Skin of body (tissue), 2 donors: ENCODE measurements around the gene HAUS1. TPM values are rescaled to one million over a fixed set of nuclear protein-coding genes. Genes with fewer than 3 reads are reported as not detected.
A peak's percentile ranks its signal among the peaks of the same experiment; 100 is the strongest.
"Not testable (repeated sequence)": the region's sequence is repeated elsewhere in the genome, so short reads cannot be mapped to it uniquely, and the experiment has no call there.

ENCODE experiments used
- DNase-seq: peaks from one replicate; lab custom pipeline; 2025; lab: John Stamatoyannopoulos, UW
- total RNA-seq: library from RNA; depleted of rRNA; stranded (reverse); fragments of >200 nt; gene quantifications from one replicate; pipeline ENCODE4 v1.2.3, GENCODE V29; 2014

The HAUS1 gene
- total RNA-seq, 1 donor from 2014 or later = 21.3 TPM

DNA sequence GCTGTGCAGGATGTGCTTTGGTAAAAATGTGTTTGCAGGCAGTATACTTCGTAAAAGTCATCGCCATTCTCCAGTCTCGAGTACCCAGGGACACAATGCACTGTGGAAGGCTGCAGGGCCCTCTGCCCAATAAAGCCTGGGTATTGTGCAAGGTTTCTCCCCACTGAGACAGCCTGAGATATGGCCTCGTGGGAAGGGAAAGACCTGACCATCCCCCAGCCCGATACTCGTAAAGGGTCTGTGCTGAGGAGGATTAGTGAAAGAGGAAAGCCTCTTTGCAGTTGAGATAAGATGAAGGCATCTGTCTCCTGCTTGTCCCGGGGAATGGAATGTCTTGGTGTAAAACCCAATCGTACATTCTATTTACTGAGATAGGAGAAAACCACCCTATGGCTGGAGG, 15.7 kb upstream of the HAUS1 start:
- not testable (repeated sequence) for DNase-seq

DNA sequence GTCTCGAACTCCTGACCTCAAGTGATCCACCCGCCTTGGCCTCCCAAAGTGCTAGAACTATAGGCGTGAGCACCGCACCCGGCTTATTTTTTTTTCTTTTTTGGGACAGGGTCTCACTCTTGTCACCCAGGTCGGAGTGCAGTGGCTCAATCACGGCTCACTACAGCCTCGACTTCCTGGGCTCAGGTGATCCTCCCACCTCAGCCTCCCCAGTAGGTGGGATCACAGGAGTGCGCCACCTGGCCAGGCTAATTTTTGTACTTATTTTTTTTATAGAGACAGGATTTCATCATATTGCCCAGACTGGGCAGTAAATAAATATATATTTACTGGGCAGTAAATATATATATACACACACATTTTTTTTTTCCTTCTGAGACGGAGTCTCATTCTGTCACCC, 8.7 kb upstream of the HAUS1 start:
- DNase-seq = no peak

DNA sequence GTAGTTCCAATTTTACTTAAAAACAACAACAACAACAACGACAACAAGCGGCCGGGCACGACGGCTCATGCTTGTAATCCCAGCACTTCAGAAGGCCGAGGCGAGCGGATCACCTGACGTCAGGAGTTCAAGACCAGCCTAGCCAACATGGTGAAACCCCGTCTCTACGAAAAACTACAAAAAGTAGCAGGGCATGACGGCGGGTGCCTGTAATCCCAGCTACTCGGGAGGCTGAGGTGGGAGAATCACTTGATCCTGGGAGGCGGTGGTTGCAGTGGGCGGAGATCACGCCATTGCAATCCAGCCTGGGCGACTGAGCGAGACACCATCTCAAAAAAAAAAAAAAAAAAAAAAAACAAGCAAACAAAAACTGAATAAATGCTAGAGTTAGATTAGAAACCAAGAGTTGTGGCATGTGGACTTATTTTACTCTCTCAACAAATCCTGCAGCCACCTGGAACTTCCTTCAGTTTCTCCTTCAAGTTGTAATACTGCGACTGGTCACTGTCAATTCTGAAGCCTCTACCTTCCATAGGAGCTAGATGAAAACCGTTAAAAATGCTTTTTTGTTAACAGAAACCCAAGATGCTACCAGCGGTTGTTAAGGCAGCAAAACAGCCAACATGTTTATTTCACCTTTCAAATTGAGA, 7.4 kb upstream of the HAUS1 start:
- no peak for DNase-seq

DNA sequence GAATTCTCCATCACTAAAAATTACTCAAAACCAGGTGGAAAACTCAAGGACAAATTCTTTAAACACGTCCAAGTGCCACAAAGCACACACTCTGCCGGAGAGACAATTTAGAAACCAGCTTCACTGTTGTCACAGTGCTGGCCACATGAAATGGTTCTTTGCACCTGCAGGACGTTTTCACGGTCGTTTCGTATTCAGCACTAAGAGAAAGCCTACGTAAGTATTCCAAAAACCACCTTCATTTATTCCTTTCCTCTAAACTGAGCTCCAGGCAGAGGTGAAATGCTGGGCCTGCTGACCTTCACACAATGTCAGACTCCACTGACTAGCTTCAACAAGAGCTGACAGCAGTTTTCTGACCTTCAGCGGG, 6.8 kb upstream of the HAUS1 start:
- DNase-seq = peak; percentile 3

DNA sequence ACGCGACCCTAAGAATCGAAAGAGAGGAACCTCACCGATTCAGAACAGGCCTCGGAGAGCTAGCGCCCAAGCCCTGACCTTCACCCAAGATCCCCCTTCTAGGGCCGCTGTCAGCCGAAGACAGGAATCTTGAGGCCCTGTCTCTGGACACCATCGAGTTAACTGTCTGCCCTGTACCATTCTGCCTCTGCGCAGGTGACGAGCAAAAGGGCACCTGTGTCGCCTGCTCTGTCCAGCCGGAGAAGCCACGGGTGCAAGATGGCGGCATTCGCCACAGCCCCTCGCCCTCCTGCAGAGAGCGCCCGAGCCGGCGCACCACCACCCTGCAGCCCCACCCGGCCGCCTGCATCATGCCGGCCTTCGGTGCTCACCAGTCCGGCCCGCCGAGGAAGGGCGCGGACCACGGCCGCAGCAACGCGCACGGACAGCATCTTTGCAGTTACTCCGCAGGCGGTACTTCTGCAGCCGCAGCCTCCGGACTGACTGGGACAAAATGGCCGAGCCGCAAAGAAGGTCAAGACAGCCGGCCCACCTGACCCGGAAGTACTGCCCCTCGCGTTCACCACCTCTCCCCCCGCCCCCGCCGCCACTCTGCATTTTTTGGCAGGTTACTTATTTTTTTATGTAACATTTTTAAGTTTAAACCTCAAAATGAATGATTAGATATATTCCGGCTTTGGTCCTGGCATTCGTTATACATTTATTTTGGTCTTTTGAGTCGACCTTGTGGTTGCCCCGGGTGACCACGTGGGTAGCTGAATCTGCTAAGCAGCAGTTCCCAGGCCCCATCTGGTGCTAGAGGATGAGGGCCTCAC, 6.2 kb upstream of the HAUS1 start, which contains the start of gene ATP5F1A:
Gene ATP5F1A (minus strand): TSS at position 496 of the 815 bp plus-strand sequence. CDS start 65 bp downstream, at position 431.
- peak; percentile 71 for DNase-seq

DNA sequence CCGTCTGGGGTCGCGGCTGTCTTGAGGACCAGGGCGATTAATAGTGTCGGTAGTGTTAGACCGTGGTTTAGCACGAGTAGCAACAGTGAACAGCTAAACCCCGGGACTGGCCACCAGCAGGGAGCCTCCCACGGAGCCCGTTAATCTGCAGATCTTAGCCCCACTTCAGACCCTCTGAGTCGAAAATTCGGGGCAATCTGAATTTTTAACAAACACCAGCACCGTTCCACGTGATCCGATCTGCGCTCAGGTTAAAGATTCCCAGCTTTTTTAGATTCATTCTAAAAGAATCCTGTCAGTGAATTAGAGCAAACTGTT, 5.6 kb upstream of the HAUS1 start:
- no peak for DNase-seq

DNA sequence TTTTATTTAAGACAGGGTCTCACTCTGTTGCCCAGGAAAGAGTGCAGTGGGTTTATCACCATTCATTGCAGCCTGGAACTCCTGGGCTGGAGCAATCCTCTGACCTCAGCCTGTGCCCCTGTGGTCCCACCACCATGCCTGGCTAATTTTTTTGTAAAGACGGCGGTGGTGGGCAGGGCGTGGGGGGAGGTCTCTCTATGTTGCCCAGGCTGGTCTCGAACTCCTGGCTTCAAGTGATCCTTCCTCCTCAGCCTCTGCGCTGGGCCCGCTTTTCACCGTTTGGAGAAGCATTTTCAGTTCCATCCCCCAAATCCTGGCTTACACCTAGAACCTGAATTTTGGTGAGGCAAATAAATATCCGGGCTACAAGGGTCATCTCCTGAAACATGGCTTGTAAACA, 4.7 kb upstream of the HAUS1 start:
- no peak for DNase-seq

DNA sequence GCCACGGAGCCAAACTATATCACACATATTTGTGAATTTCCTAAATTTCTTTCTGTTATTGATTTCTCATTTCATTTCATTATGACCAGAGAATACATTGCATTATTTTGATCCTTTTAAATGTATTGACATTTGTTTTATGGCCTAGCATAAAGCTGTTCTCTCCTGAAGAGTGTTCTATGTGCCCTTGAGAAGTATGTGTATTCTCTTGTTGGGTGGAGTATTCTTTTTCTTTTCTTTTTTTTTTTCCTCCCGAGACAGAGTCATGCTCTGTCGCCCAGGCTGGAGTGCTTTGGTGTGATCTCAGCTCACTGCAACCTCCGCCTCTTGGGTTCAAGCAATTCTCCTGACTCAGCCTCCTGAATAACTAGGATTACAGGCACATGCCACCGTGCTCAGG, 5.2 kb downstream of the HAUS1 start:
- no peak for DNase-seq

DNA sequence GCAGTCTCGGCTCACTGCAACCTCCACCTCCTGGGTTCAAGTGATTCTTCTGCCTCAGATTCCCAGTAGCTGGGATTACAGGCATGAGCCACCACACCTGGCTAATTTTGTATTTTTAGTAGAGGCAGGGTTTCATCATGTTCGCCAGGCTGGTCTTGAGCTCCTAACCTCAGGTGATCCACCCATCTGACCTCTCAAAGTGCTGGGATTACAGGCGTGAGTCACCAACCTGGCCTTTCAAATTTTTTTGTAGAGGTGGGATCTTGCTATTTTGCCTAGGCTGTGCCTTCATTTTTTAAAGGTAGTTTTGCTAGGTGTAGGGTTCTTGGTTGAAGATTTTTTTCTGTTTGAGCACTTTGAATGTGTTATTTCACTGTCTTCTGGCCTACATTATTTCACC, 6.2 kb downstream of the HAUS1 start:
- no peak for DNase-seq

DNA sequence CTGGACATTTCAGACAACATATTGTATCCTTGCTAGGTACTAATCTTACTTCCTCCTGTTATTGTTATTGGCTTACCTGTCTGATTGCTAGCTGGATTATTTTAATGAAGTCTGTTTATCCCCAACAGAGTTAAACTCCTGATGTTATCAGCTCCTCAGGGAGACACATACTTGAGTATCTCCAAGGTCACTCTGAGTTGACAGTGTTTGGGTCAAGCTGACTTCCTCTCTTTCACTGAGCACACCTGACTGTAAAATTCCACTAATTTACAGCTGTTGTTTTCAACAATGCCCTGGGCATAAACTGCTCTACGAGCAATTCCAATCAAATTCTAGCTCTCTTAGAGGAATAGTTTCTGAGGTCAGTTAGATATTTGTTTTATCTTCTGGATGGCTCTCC, 9.6 kb downstream of the HAUS1 start:
- no peak for DNase-seq

DNA sequence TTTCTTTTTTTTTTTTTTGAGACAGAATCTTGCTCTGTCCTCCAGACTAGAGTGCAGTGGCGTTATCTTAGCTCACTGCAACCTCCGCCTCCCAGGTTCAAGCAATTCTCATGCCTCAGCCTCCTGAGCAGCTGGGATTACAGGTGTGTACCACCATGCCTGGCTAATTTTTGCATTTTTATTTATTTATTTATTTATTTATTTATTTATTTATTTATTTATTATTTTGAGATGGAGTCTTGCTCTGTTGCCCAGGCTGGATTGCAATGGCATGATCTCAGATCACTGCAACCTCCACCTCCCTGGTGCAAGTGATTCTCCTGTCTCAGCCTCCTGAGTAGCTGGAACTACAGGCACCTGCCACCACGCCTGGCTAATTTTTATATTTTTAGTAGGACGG, 22.4 kb downstream of the HAUS1 start:
- DNase-seq = not testable (repeated sequence)

DNA sequence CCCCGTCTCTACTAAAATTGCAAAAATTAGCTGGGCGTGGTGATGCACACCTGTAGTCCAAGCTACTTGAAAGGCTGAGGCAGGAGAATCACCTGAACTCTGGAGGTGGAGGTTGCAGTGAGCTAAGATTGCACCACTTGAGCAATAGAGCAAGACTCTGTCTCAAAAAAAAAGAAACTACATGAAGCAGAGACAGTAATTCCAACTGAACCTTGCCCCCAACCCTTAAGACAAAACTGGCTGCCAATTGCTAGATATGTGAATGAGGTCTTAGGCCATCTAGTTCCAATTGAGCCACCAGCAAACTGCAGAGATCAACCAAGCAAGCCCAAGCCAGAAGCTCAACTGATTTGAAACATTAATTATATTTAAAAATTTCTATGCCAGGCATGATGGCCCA, 25.9 kb downstream of the HAUS1 start:
- DNase-seq = no peak

DNA sequence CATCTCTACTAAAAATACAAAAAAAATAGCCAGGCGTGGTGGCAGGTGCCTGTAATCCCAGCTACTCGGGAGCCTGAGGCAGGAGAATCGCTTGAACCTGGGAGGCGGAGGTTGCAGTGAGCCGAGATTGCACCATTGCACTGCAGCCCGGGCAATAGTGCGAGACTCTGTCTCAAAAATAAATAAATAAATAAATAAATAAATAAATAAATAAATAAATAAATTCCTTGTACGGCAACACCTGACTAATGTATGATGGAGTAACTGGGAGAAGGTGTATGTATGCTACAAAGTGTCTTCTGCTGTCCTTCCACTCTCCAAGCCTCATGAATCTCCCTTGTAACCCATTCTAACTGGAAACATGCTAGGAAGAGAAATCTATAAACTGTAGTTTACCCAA, 26.4 kb downstream of the HAUS1 start:
- not testable (repeated sequence) for DNase-seq

DNA sequence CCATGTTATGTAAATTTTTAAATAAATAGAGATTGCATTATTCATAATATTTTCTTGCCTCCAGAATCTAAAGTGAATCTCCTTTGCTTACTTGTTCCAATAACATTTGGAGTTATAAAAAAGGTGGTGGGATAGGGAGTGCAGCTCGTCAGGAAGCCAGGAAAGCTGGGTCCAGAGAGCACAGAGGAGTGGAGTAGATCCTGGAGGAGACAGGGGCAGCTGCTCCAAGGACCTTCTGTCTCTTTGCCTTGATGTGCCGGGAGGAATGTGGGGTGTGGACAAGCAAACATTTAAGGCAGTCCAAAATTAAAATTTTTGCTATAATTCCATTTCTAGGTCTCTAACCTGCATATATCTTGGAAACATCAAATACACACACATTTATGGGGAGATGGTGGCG, 29.3 kb downstream of the HAUS1 start:
- DNase-seq = no peak

DNA sequence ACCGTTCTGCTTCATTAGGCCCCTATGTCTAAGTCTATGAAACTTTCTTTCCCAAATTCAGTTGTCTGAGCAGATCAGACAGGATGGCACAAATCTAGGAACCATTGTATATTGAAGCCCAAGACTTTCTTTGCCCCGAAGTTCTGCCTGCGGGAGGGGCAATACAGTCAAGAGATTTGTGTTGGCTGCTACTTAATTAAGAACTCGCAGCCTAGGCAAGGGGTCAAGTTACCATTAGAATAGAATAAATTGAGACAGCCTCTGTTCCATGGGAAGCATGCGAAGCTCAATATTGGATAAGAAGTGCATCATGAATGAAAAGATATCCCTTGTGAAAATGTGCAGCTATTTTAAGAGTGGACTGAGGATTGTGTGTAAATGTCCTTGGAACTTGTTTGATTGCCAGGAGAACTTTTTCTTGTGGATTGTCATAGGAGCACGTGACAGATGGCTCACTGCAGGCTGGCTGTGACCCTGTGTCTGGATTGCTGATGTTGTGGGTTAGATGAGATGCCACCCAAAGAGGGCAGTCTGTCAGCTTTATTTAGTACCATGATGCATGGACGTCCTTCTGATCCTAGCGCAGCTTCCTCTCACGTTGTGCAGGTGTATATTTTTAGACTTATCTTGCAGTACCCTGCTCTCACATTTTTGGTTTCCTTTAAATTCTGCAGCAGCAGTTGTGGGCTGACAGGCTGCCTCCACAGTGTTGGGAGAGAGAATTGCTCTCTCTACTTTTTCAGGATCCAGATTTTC, 30.9 kb downstream of the HAUS1 start:
- no peak for DNase-seq

DNA sequence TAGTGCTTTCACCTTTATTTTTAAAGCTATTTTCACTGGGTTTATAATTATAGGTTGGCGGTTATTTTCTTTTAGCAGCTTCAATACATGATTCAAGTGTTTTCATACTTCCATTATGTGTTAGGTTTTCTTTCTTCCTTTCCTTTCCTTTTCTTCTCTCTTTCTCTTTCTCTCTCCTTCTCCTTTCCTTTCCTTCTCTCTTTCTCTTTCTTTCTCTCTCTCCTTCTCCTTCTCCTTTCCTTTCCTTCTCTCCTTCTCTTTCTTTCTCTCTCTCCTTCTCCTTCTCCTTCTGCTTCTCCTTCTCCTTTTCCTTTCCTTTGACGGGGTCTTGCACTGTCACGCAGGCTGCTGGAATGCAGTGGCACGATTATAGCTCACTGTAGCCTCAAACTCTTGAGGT, 36.0 kb downstream of the HAUS1 start:
- DNase-seq = no peak

DNA sequence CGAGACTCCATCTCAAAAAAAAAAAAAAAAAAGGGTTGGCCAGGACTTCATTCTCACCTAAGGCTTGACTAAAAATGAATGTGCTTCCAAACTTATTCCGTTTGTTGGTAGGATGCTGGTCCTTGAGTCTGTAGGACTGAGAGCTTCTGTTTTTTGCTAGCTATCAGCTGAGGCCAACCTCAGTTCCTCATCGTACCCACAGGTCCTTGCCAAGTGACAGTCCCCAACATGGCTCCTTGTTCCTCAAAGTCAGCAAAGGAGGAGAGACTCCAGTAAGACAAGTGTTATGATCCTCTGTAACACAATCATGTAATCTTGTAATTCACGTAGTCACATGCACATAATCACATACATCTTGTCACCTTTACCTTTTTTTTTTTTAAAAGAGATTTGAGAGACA, 37.0 kb downstream of the HAUS1 start:
- DNase-seq = no peak

DNA sequence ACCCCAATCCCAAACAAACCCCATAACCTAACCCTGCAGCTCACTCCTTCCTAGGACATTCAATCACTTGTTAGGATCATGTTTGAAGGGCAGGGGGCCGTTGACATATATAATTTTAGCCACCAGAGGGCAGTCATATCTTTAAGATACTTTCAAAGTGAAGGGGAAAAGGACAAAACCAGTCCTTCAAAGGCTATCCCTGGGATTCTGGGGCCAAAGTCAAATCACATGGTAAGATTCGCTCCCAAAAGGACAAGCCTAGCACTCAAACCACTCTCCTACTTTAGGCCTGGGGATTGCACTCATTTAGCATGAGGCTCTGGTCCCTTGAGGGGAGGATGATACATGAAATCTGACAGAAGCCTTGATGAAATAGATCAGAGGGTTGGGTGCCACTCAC, 44.6 kb downstream of the HAUS1 start:
- no peak for DNase-seq

DNA sequence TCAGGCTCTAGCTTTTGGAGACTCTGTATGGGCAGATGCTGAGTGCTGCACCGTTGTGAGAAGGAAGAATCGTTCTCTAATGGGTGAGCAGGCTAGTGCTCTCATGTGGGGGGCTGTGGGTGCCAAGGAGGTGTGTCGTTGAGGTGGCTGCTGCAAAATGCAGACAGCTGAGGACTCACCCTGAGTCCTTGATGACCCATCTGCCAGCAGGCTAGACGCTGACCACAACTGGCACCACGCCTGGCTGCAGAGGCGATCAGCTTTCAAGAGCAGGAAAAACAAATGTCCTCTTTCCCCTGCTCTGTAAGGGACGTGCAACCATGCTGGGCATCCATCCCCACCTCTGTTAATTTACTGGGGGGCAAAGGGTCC, 48.2 kb downstream of the HAUS1 start:
- no peak for DNase-seq

DNA sequence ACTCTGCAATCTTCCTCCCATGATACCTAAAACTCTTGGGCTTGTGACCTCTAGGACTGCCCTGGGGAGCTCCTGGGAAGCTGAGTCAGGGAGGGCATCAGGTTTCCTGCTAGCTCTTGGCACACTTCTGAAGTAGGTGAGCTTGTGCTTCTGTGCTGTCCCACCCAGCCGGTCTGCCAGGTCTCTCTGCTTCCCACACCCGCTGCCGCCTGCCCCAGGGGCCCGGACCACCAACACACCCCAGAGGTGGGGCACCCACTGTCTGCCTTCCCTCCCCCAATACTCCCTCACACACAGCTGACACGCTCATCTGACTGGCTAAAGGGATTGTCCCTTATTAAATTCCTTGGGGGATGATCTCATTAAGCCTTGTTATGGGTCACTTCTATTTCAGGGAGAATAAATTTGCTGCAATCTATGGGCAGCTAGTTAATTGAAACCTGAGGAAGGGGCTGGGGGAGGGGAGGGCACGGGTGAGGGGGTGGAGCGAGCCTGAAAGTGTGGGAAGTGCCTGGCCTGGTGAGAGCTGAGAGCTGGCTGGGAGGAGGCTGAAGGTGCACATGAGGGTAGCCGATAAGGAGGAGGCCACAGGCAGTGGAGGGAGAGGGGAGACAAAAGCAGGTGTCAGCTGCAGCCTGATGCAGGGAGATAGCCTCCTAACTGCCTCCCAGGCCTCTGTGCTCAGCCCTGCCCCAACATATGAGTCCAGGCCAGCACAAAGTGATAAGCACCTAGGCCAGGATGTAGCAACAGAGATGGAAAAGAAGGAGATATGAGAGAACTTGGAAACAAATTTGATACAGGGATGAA, 48.8 kb downstream of the HAUS1 start:
- no peak for DNase-seq

DNA sequence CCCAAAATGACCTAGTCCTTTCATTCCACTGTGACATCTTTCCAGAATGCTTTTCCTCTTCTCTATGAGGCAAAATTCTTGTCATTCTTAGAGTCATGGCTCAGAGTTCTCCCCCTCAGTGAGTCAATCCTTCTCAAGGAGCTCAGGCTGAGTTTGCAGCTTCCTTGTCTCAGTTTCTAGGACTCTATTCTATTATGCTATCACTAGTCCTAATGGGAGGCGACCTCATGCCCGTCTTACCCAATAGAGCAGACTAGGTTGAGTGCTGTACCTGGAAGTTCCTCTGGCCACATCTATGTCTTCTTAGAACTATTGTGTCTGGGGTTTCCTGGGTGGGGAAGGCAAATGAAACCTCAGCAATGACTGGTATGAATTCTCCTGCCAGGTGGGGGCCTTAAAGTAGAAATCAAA, 51.5 kb downstream of the HAUS1 start:
- no peak for DNase-seq
